K562 (cell line): ENCODE data around the gene SLC25A1. TPM values are rescaled to one million over a fixed set of nuclear protein-coding genes. Genes with fewer than 3 reads are reported as not detected.

Source experiments
- CCNT2 ChIP-seq: IDR thresholded peaks from 2 replicates; pipeline ENCODE4 v1.6.1; 2011; ENCODE audit warnings: borderline replicate concordance, low read depth, mild to moderate bottlenecking, moderate library complexity, mixed read lengths, low read length; ENCODE audit not compliant: insufficient read length; ENCODE audit errors: extremely low read depth
- CHD7 ChIP-seq: fragments of 200-600 bp; sonication (generic); IDR thresholded peaks from one replicate; pipeline ENCODE4 v1.6.1; 2012; ENCODE audit warnings: mild to moderate bottlenecking, low read depth, low read length, inconsistent platforms
- HEY1 ChIP-seq: fragments of 250-450 bp; sonication (Bioruptor Pico); IDR thresholded peaks from 2 replicates; pipeline ENCODE4 v1.5.0; 2020; ENCODE audit warnings: mild to moderate bottlenecking, moderate library complexity, borderline replicate concordance
- NR2F6 ChIP-seq: fragments of 450-650 bp; formaldehyde crosslinking; IDR thresholded peaks from 2 replicates; pipeline ENCODE4 v1.4.0; 2020; ENCODE audit warnings: mild to moderate bottlenecking
- PBX2 ChIP-seq, 2 experiments: IDR thresholded peaks in 1 of 2; conservative IDR thresholded peaks in 1 of 2; 2 replicates each; pipeline ENCODE4 v1.6.1; 2016; ENCODE audit warnings: low read depth in 2 of 2, mild to moderate bottlenecking in 1 of 2, missing compliant biosample characterization in 1 of 2, missing genetic modification characterization in 1 of 2, moderate library complexity in 1 of 2
- USF1 ChIP-seq: sonication (generic); formaldehyde crosslinking; IDR thresholded peaks from 2 replicates; pipeline ENCODE4 v1.9.0; 2022; ENCODE audit warnings: mild to moderate bottlenecking, missing genetic modification reagents
- ZNF12 ChIP-seq: sonication (generic); formaldehyde crosslinking; IDR thresholded peaks from 2 replicates; pipeline ENCODE4 v1.4.0; 2020; ENCODE audit warnings: mild to moderate bottlenecking, missing genetic modification reagents
- ZNF655 ChIP-seq: fragments of 250-450 bp; sonication (Bioruptor Pico); IDR thresholded peaks from 2 replicates; pipeline ENCODE4 v1.5.0; 2021
- polyA plus RNA-seq, 8 experiments: library from polyadenylated mRNA; depleted of rRNA in 4 of 8; stranded (reverse) in 5 of 8; unstranded in 3 of 8; fragments of >200 nt; fragmentation: Nextera tagmentation in 2 of 8; fragmentation: Illumina TruSeq in 1 of 8; extraction: Ambion mirVana in 2 of 8; extraction: Trizol in 1 of 8; gene quantifications; 2 replicates each; pipeline versions ENCODE4 v1.2.1 to v1.2.3, GENCODE V29; 2011 to 2014; ENCODE audit warnings: inconsistent platforms in 1 of 8, missing spikeins in 1 of 8
- total RNA-seq, 7 experiments: library from RNA; depleted of rRNA in 6 of 7; stranded (reverse); fragments of >200 nt in 6 of 7; fragmentation: Illumina TruSeq in 2 of 7; extraction: Trizol in 2 of 7; gene quantifications; 2 replicates each; pipeline versions ENCODE4 v1.2.1 to v1.2.3, GENCODE V29; 2011 to 2021; ENCODE audit warnings: low replicate concordance in 1 of 7

The SLC25A1 gene
- total and polyA plus RNA-seq, 9 of the 15 experiments (the other 6 are each of a cell fraction or from before 2014, with no cell fraction given), result 11.0 to 408 (median 110) TPM

- no peak for TF ChIP-seq USF1 (CRISPR knock-in tag)
- no peak for TF ChIP-seq ZNF655 (CRISPR knock-in tag)
- TF ChIP-seq CHD7, result no peak
- TF ChIP-seq NR2F6, result peak; percentile 28; the same call in 1 of the 2 replicates
- no peak for TF ChIP-seq PBX2 (CRISPR knock-in tag; IDR thresholded peaks at IDR 0.05; ENCODE audit: low read depth)
- TF ChIP-seq PBX2 (tag; conservative IDR thresholded peaks at IDR 0.05; ENCODE audit: low read depth), result no peak
- TF ChIP-seq HEY1 (CRISPR knock-in tag), result no peak
- no peak for TF ChIP-seq CCNT2
- TF ChIP-seq ZNF12 (CRISPR knock-in tag), result no peak
Measured at GRCh38 chr22:19173047-19174035, 5.2 kb downstream of the SLC25A1 start (continued).
